K562 (cell line): Measurements from ENCODE around the gene ZNF792. TPM values are rescaled to one million over a fixed set of nuclear protein-coding genes. Genes with fewer than 3 reads are reported as not detected.

Source experiments
- ATAC-seq: fragments of 200-7000 bp; cut with Tn5 transposase; 3 replicates; pipeline ENCODE4 v1.9.1; 2020; ENCODE audit warnings: moderate library complexity
- BruUV-seq: library from RNA; stranded (reverse); fragments of 400-500 nt; replicated peaks from 2 replicates; lab custom pipeline; 2021; lab: Mats Ljungman, UMichigan
- CTCF ChIA-PET: fragments of 300-600 bp; formaldehyde crosslinking; extraction: SDS; loops from one replicate; lab custom pipeline; 2021; ENCODE audit warnings: low intra/inter-chr PET ratio; lab: Yijun Ruan, JAX
- POLR2A ChIA-PET: fragments of 300-600, 350-650 bp; sonication (Branson Sonifier 250); formaldehyde crosslinking; extraction: SDS; loops from one replicate; lab custom pipeline; 2021; ENCODE audit warnings: antibody characterized with exemption, inconsistent platforms; lab: Yijun Ruan, JAX
- DNase-seq, 4 experiments: peaks; one replicate each; pipeline versions ENCODE4 v3.0.0 to v3.0.0-alpha.2; 2011 to 2018; ENCODE audit warnings: low spot score in 3 of 4, mixed read lengths in 3 of 4; ENCODE audit errors: extremely low read depth in 1 of 4
- FAIRE-seq: peaks from 2 replicates; lab custom pipeline; 2011; peaks lifted over from hg19 to GRCh38; lab: Jason Lieb, UNC
- H2AFZ ChIP-seq: 2 replicates; pipeline ENCODE4 v1.6.0; 2011; ENCODE audit warnings: low read depth, low read length, control low read depth, inconsistent platforms
- H3K27ac ChIP-seq: fragments of 200-600 bp; 3 replicates; pipeline ENCODE4 v1.8.0; 2011; ENCODE audit warnings: low read depth, mild to moderate bottlenecking, control low read depth, inconsistent platforms, low read length, moderate library complexity, mixed read lengths; ENCODE audit errors: extremely low read depth
- H3K27me3 ChIP-seq, 2 experiments: fragments of 300-600 bp in 1 of 2; 2 replicates in 1 of 2; 3 replicates in 1 of 2; pipeline versions ENCODE4 v1.6.0 to v1.8.0; 2011; ENCODE audit warnings: inconsistent platforms in 2 of 2, low read length in 2 of 2, mild to moderate bottlenecking in 1 of 2, mixed read lengths in 1 of 2, moderate library complexity in 1 of 2; ENCODE audit not compliant: control insufficient read depth in 2 of 2, insufficient read depth in 2 of 2
- H3K36me3 ChIP-seq: fragments of 300-600 bp; 3 replicates; pipeline ENCODE4 v1.8.0; 2011; ENCODE audit warnings: mild to moderate bottlenecking, low read length, inconsistent platforms; ENCODE audit not compliant: control insufficient read depth, insufficient read depth
- H3K4me1 ChIP-seq, 2 experiments: fragments of 200-600 bp in 1 of 2; replicated peaks in 1 of 2; 2 replicates in 1 of 2; 3 replicates in 1 of 2; pipeline versions ENCODE4 v1.5.1 to v1.8.0; 2011; ENCODE audit warnings: inconsistent platforms in 2 of 2, low read length in 2 of 2, mild to moderate bottlenecking in 1 of 2, mixed read lengths in 1 of 2, moderate library complexity in 1 of 2; ENCODE audit not compliant: control insufficient read depth in 2 of 2, insufficient read depth in 2 of 2
- H3K4me2 ChIP-seq: 2 replicates; pipeline ENCODE4 v1.6.1; 2011; ENCODE audit warnings: low read length, control low read depth, inconsistent platforms, mixed read lengths; ENCODE audit not compliant: insufficient read depth
- H3K4me3 ChIP-seq: fragments of 200-600 bp; sonication (generic), shearing (Covaris generic); 2 replicates; pipeline ENCODE4 v1.5.1; 2016; ENCODE audit warnings: control low read depth, inconsistent platforms
- H3K79me2 ChIP-seq: fragments of 200-600 bp; 3 replicates; pipeline ENCODE4 v1.8.0; 2011; ENCODE audit warnings: low read length, inconsistent platforms; ENCODE audit not compliant: control insufficient read depth, insufficient read depth
- H3K9ac ChIP-seq, 2 experiments: 2 replicates each; pipeline versions ENCODE4 v1.6.0 to v1.6.1; 2011; ENCODE audit warnings: low read depth in 2 of 2, low read length in 2 of 2, control low read depth in 1 of 2, inconsistent platforms in 1 of 2, mild to moderate bottlenecking in 1 of 2, mixed read lengths in 1 of 2; ENCODE audit not compliant: insufficient read depth in 1 of 2
- H3K9me1 ChIP-seq: one replicate; pipeline ENCODE4 v1.6.0; 2011; ENCODE audit warnings: inconsistent platforms, mild to moderate bottlenecking, low read length, moderate library complexity; ENCODE audit not compliant: control insufficient read depth, insufficient read depth
- H3K9me3 ChIP-seq: replicated peaks from 2 replicates; pipeline ENCODE4 v1.5.1; 2011; ENCODE audit warnings: low read depth, low read length, inconsistent platforms; ENCODE audit not compliant: control insufficient read depth, insufficient read depth
- H4K20me1 ChIP-seq: replicated peaks from 2 replicates; pipeline ENCODE4 v1.6.1; 2011; ENCODE audit warnings: low read length, inconsistent platforms, mixed read lengths; ENCODE audit not compliant: control insufficient read depth, insufficient read depth
- BCOR ChIP-seq: fragments of 450-650 bp; IDR thresholded peaks from 2 replicates; pipeline ENCODE4 v1.6.1; 2016
- ELK1 ChIP-seq: sonication (generic); formaldehyde crosslinking; IDR thresholded peaks from 2 replicates; pipeline ENCODE4 v1.8.1; 2022; ENCODE audit warnings: missing genetic modification reagents
- FOXM1 ChIP-seq, 2 experiments: fragments of 450-650 bp in 1 of 2; sonication (generic) in 1 of 2; formaldehyde crosslinking in 1 of 2; IDR thresholded peaks; 2 replicates each; pipeline versions ENCODE4 v1.6.1 to v1.9.0; 2017 to 2022; ENCODE audit warnings: low read depth in 2 of 2, mild to moderate bottlenecking in 2 of 2, missing genetic modification reagents in 1 of 2, moderate library complexity in 1 of 2
- IFI16 ChIP-seq: fragments of 250-450 bp; sonication (Bioruptor Pico); IDR thresholded peaks from 2 replicates; pipeline ENCODE4 v2.1.2; 2022; ENCODE audit warnings: mild to moderate bottlenecking, inconsistent platforms
- NCOA1 ChIP-seq: fragments of 450-650 bp; IDR thresholded peaks from 2 replicates; pipeline ENCODE4 v1.6.1; 2016; ENCODE audit warnings: low read depth
- RB1 ChIP-seq: fragments of 450-650 bp; IDR thresholded peaks from 2 replicates; pipeline ENCODE4 v1.6.1; 2017; ENCODE audit warnings: low read depth, mild to moderate bottlenecking
- SMARCC2 ChIP-seq: fragments of 450-650 bp; IDR thresholded peaks from 2 replicates; pipeline ENCODE4 v1.6.1; 2017; ENCODE audit warnings: antibody characterized with exemption, moderate library complexity, mild to moderate bottlenecking, low read depth
- SREBF1 ChIP-seq: fragments of 150-350 bp; IDR thresholded peaks from 2 replicates; pipeline ENCODE4 v1.6.1; 2014; ENCODE audit warnings: antibody characterized with exemption, low read depth, low read length, borderline replicate concordance
- ZBTB7A ChIP-seq: IDR thresholded peaks from 2 replicates; pipeline ENCODE4 v1.6.1; 2011; ENCODE audit warnings: low read depth, mild to moderate bottlenecking, low read length, moderate library complexity, borderline replicate concordance; ENCODE audit not compliant: control insufficient read depth
- ZNF280B ChIP-seq: fragments of 250-450 bp; sonication (Bioruptor Pico); IDR thresholded peaks from 2 replicates; pipeline ENCODE4 v1.5.1; 2021; ENCODE audit warnings: mild to moderate bottlenecking
- ZNF644 ChIP-seq: fragments of 200-800 bp; sonication (Bioruptor generic); IDR thresholded peaks from 2 replicates; pipeline ENCODE4 v1.6.1; 2016; ENCODE audit warnings: low read depth, missing genetic modification characterization, missing compliant biosample characterization
- WGBS: fragments of 100-300 bp; shearing (Covaris generic); methylation state at CpG from one replicate; pipeline ENCODE4 v1.1.6; 2016; ENCODE audit warnings: low coverage, mixed read lengths; ENCODE audit not compliant: insufficient coverage; ENCODE audit errors: missing lambda C conversion rate; 5-methylcytosine and 5-hydroxymethylcytosine counted together
- in situ Hi-C: fragments of 300-500 bp; cut with MboI; formaldehyde crosslinking; loops from 4 replicates; pipeline ENCODE4 v1.15.0; 2018; ENCODE audit warnings: inconsistent platforms, mixed read lengths
- intact Hi-C: fragments of 100-400 bp; cut with micrococcal nuclease; formaldehyde crosslinking; loops from 2 replicates; pipeline ENCODE4 v1.14.2; 2022
- polyA plus RNA-seq, 8 experiments: library from polyadenylated mRNA; depleted of rRNA in 4 of 8; stranded (reverse) in 5 of 8; unstranded in 3 of 8; fragments of >200 nt; fragmentation: Nextera tagmentation in 2 of 8; fragmentation: Illumina TruSeq in 1 of 8; extraction: Ambion mirVana in 2 of 8; extraction: Trizol in 1 of 8; gene quantifications; 2 replicates each; pipeline versions ENCODE4 v1.2.1 to v1.2.3, GENCODE V29; 2011 to 2014; ENCODE audit warnings: inconsistent platforms in 1 of 8, missing spikeins in 1 of 8
- total RNA-seq, 7 experiments: library from RNA; depleted of rRNA in 6 of 7; stranded (reverse); fragments of >200 nt in 6 of 7; fragmentation: Illumina TruSeq in 2 of 7; extraction: Trizol in 2 of 7; gene quantifications; 2 replicates each; pipeline versions ENCODE4 v1.2.1 to v1.2.3, GENCODE V29; 2011 to 2021; ENCODE audit warnings: low replicate concordance in 1 of 7

The ZNF792 gene
- total and polyA plus RNA-seq, 9 of the 15 experiments (the other 6 are each of a cell fraction or from before 2014, with no cell fraction given), result 3.3 to 16.5 (median 10.4) TPM

GRCh38 chr19:35000338-35000646 lies 36.3 kb upstream of the ZNF792 start (continued):
- TF ChIP-seq RB1 (0 out of 2 replicates have a peak, but pooled peaks have one; percentile 11), ZNF280B (CRISPR knock-in tag) (no peak), NCOA1 (no peak), ELK1 (CRISPR knock-in tag) (no peak)

GRCh38 chr19:34999498-35000337 lies 35.7 kb upstream of the ZNF792 start, which contains the start of gene GRAMD1A:
TSS of gene GRAMD1A (plus strand) at chr19:35000323. CDS start at chr19:35000479, 156 bp downstream.
- Histone ChIP-seq H3K9me3 (no peaks in the 10 kb centered on the region), H4K20me1 (peaks cover 6% of the 10 kb centered on the region), H3K36me3 (peaks cover 27% of the 10 kb centered on the region; the same call in 2 of the 3 replicates), H3K4me2 (peak within 1 kb of the TSS; percentile 93), H3K9ac (peak within 1 kb of the TSS; percentile 70 to 95), H3K4me1 (peaks cover 27 to 52% of the 10 kb centered on the region in 2 experiments), H3K79me2 (peaks cover 49% of the 10 kb centered on the region), H3K27me3 (no peaks in the 10 kb centered on the region), H2AFZ (peak within 1 kb of the TSS; percentile 78), H3K4me3 (peak within 1 kb of the TSS; percentile 77), H3K9me1 (no peaks in the 10 kb centered on the region), H3K27ac (peak within 1 kb of the TSS; percentile 80)
- TSS peak; percentile 97 for BruUV-seq
- CTCF ChIA-PET, result interaction anchor here (0.7 kb wide), 1 partner anchor 94 kb away, joined by 3 read pairs; no protein-coding TSS in a partner anchor
- FAIRE-seq, result peak; percentile 85
- POLR2A ChIA-PET, result interaction anchor here (0.6 to 2.2 kb wide), 6 partner anchors 10 to 358 kb away, joined by 3 to 9 read pairs (median 4); no protein-coding TSS in a partner anchor
- ATAC-seq, result peak; percentile 86
- intact Hi-C loops, result no loop called here
- WGBS, result 5% methylated on average over 26 of the region's 45 CpGs
- peak; percentile 89 to 96 (median 94) for DNase-seq
- in situ Hi-C loops, result no loop called here
- no peak for TF ChIP-seq SREBF1
- TF ChIP-seq ZBTB7A, result peak; percentile 79; the same call in 1 of the 2 replicates
- no peak for TF ChIP-seq BCOR
- TF ChIP-seq FOXM1 (IDR thresholded peaks at IDR 0.05; ENCODE audit: low read depth), result no peak
- TF ChIP-seq FOXM1 (CRISPR knock-in tag; IDR thresholded peaks at IDR 0.05; ENCODE audit: low read depth), result no peak
- TF ChIP-seq SMARCC2, result no peak
- TF ChIP-seq ZNF644 (tag), result no peak
- no peak for TF ChIP-seq IFI16
